Ishikawa (cell line): ENCODE measurements around the gene ZNF23.

Source experiments
- CEBPB ChIP-seq: IDR thresholded peaks from 2 replicates; pipeline ENCODE4 v1.6.1; 2012
- CREB1 ChIP-seq: IDR thresholded peaks from 2 replicates; pipeline ENCODE4 v1.6.1; 2012; ENCODE audit warnings: low read depth
- EGR1 ChIP-seq: IDR thresholded peaks from 2 replicates; pipeline ENCODE4 v1.6.1; 2012
- EP300 ChIP-seq: IDR thresholded peaks from 2 replicates; pipeline ENCODE4 v1.6.1; 2012; ENCODE audit warnings: borderline replicate concordance
- FOXM1 ChIP-seq: IDR thresholded peaks from 2 replicates; pipeline ENCODE4 v1.6.1; 2012; ENCODE audit warnings: low read depth, borderline replicate concordance
- RAD21 ChIP-seq: IDR thresholded peaks from 2 replicates; pipeline ENCODE4 v1.6.1; 2012; ENCODE audit warnings: low read depth
- TAF1 ChIP-seq: IDR thresholded peaks from 2 replicates; pipeline ENCODE4 v1.6.1; 2012; ENCODE audit warnings: low read depth, mild to moderate bottlenecking
- TCF12 ChIP-seq: IDR thresholded peaks from 2 replicates; pipeline ENCODE4 v1.6.1; 2012; ENCODE audit warnings: low read depth
- YY1 ChIP-seq: IDR thresholded peaks from 2 replicates; pipeline ENCODE4 v1.6.1; 2012; ENCODE audit warnings: low read depth
- ZBTB7A ChIP-seq: IDR thresholded peaks from 2 replicates; pipeline ENCODE4 v1.6.1; 2012; ENCODE audit warnings: low read depth
- TF ChIP-seq, protein P1 (sequence below): IDR thresholded peaks from 2 replicates; pipeline ENCODE4 v1.6.1; 2012
- TF ChIP-seq, protein P2 (sequence below): IDR thresholded peaks from 2 replicates; pipeline ENCODE4 v1.6.1; 2012; ENCODE audit warnings: low read depth, mild to moderate bottlenecking
- TF ChIP-seq, protein P3 (sequence below): IDR thresholded peaks from 2 replicates; pipeline ENCODE4 v1.6.1; 2012

DNA sequence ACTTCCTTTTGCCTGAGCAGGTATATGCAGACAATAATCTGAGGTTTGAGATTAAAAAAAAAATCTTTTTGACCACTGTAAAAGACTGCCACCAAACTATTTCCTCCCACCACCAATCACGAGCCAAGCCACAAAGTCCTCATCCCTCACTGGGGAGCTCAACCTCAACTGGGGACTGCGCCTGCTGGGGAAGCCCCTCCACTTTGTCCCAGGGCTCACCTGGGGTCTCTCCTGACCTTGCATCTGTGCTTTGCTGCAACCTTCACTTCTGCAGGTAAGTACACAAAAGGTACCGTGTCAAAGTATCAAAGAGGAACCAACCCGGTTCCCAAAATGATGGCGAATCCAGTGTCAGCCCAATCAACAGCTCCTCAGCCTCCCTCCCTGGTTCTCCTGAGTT, 55.7 kb downstream of the ZNF23 start:
- TF ChIP-seq TCF12 (no peak), FOXM1 (no peak), RAD21 (no peak), TAF1 (no peak), EP300 (no peak), ZBTB7A (no peak), CEBPB (no peak), YY1 (no peak), CREB1 (no peak), EGR1 (no peak)
- TF ChIP-seq, protein P1, sequence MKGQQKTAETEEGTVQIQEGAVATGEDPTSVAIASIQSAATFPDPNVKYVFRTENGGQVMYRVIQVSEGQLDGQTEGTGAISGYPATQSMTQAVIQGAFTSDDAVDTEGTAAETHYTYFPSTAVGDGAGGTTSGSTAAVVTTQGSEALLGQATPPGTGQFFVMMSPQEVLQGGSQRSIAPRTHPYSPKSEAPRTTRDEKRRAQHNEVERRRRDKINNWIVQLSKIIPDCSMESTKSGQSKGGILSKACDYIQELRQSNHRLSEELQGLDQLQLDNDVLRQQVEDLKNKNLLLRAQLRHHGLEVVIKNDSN: no peak
- TF ChIP-seq, protein P2, sequence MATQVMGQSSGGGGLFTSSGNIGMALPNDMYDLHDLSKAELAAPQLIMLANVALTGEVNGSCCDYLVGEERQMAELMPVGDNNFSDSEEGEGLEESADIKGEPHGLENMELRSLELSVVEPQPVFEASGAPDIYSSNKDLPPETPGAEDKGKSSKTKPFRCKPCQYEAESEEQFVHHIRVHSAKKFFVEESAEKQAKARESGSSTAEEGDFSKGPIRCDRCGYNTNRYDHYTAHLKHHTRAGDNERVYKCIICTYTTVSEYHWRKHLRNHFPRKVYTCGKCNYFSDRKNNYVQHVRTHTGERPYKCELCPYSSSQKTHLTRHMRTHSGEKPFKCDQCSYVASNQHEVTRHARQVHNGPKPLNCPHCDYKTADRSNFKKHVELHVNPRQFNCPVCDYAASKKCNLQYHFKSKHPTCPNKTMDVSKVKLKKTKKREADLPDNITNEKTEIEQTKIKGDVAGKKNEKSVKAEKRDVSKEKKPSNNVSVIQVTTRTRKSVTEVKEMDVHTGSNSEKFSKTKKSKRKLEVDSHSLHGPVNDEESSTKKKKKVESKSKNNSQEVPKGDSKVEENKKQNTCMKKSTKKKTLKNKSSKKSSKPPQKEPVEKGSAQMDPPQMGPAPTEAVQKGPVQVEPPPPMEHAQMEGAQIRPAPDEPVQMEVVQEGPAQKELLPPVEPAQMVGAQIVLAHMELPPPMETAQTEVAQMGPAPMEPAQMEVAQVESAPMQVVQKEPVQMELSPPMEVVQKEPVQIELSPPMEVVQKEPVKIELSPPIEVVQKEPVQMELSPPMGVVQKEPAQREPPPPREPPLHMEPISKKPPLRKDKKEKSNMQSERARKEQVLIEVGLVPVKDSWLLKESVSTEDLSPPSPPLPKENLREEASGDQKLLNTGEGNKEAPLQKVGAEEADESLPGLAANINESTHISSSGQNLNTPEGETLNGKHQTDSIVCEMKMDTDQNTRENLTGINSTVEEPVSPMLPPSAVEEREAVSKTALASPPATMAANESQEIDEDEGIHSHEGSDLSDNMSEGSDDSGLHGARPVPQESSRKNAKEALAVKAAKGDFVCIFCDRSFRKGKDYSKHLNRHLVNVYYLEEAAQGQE: no peak
- TF ChIP-seq, protein P3, sequence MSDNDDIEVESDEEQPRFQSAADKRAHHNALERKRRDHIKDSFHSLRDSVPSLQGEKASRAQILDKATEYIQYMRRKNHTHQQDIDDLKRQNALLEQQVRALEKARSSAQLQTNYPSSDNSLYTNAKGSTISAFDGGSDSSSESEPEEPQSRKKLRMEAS: no peak
